Neural cell (in vitro differentiated cells): ENCODE data around the gene LRRC74B.

Source experiments
- EZH2 ChIP-seq: fragments of 200-600, 300-800 bp; shearing (Covaris generic), sonication (generic); IDR thresholded peaks from 2 replicates; pipeline ENCODE4 v1.6.1; 2014; ENCODE audit warnings: antibody characterized with exemption, low read length, borderline replicate concordance, mild to moderate bottlenecking; ENCODE audit not compliant: insufficient read depth, poor library complexity, severe bottlenecking
- MXI1 ChIP-seq: fragments of 450-650 bp; conservative IDR thresholded peaks from 2 replicates; pipeline ENCODE4 v1.6.1; 2014; ENCODE audit warnings: antibody characterized with exemption, mild to moderate bottlenecking; ENCODE audit not compliant: poor library complexity, severe bottlenecking
- POLR2AphosphoS5 ChIP-seq: IDR thresholded peaks from 2 replicates; pipeline ENCODE4 v1.6.1; 2012
- TAF1 ChIP-seq: IDR thresholded peaks from 2 replicates; pipeline ENCODE4 v1.6.1; 2012; ENCODE audit warnings: low read depth
- TF ChIP-seq, protein P1 (sequence below): fragments of 450-650 bp; IDR thresholded peaks from 2 replicates; pipeline ENCODE4 v1.5.1; 2014; ENCODE audit warnings: antibody characterized with exemption, mild to moderate bottlenecking, moderate library complexity; ENCODE audit not compliant: poor library complexity, severe bottlenecking
- TF ChIP-seq, protein P2 (sequence below): IDR thresholded peaks from 2 replicates; pipeline ENCODE4 v1.6.1; 2012; ENCODE audit warnings: borderline replicate concordance

DNA sequence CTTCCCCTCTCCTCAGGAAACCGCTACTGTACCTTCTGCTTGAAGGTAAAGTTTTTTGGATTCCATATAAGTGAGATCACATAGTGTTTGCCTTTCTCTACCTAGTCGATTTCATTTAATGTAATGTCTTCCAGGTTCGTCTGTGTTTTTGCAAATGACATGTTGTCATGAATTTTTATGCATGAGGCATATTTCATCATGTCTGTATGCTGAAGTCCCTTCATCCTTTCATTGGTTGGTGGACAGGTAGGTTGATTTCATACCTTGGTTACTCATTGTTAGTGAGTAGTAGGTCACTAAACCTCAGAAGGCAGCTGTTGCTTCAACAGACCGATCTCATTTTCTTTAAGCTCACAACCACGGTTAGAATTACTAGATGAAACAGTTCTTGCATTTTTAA is 60.3 kb downstream of the LRRC74B start:
- TF ChIP-seq, protein P1, sequence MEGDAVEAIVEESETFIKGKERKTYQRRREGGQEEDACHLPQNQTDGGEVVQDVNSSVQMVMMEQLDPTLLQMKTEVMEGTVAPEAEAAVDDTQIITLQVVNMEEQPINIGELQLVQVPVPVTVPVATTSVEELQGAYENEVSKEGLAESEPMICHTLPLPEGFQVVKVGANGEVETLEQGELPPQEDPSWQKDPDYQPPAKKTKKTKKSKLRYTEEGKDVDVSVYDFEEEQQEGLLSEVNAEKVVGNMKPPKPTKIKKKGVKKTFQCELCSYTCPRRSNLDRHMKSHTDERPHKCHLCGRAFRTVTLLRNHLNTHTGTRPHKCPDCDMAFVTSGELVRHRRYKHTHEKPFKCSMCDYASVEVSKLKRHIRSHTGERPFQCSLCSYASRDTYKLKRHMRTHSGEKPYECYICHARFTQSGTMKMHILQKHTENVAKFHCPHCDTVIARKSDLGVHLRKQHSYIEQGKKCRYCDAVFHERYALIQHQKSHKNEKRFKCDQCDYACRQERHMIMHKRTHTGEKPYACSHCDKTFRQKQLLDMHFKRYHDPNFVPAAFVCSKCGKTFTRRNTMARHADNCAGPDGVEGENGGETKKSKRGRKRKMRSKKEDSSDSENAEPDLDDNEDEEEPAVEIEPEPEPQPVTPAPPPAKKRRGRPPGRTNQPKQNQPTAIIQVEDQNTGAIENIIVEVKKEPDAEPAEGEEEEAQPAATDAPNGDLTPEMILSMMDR = no peak
- TF ChIP-seq TAF1 = no peak
- TF ChIP-seq MXI1 = no peak
- TF ChIP-seq POLR2AphosphoS5 = no peak
- TF ChIP-seq, protein P2, sequence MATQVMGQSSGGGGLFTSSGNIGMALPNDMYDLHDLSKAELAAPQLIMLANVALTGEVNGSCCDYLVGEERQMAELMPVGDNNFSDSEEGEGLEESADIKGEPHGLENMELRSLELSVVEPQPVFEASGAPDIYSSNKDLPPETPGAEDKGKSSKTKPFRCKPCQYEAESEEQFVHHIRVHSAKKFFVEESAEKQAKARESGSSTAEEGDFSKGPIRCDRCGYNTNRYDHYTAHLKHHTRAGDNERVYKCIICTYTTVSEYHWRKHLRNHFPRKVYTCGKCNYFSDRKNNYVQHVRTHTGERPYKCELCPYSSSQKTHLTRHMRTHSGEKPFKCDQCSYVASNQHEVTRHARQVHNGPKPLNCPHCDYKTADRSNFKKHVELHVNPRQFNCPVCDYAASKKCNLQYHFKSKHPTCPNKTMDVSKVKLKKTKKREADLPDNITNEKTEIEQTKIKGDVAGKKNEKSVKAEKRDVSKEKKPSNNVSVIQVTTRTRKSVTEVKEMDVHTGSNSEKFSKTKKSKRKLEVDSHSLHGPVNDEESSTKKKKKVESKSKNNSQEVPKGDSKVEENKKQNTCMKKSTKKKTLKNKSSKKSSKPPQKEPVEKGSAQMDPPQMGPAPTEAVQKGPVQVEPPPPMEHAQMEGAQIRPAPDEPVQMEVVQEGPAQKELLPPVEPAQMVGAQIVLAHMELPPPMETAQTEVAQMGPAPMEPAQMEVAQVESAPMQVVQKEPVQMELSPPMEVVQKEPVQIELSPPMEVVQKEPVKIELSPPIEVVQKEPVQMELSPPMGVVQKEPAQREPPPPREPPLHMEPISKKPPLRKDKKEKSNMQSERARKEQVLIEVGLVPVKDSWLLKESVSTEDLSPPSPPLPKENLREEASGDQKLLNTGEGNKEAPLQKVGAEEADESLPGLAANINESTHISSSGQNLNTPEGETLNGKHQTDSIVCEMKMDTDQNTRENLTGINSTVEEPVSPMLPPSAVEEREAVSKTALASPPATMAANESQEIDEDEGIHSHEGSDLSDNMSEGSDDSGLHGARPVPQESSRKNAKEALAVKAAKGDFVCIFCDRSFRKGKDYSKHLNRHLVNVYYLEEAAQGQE = no peak
- TF ChIP-seq EZH2 = no peak
